ENCODE measurements around the gene TGIF2LY.
"Not testable (repeated sequence)": the region's sequence is repeated elsewhere in the genome, so short reads cannot be mapped to it uniquely, and the experiment has no call there.

The TGIF2LY gene

DNA sequence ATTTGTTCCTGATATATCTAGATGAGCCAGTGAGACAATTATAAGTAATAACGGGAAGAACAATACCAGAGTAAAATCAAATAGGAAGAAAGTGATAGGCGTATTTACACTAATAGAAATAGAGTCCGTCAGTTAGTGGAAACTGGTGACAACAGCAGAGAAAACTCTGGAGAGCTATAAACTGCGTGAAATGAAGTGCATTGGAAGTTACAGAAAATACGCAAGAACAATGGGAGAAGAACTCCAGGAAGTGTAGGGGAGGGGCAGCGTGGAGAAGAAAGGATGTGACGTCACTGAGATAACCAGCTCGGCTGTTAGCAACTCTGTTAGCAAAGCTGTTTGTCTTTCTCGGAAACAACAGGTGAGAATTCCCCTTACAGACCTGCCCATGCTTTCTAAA, at the start of gene TGIF2LY:
TGIF2LY (plus strand) TSS at position 301 of the 400 bp plus-strand sequence. CDS start 178 bp downstream, outside the sequence.
- H3K27me3 ChIP-seq (ENCODE audit: control insufficient read depth in 5 of 5, insufficient read depth in 4 of 5, low read length in 5 of 5); H3K4me3 ChIP-seq (ENCODE audit: low read depth in 1 of 5, low read length in 5 of 5); H3K4me1 ChIP-seq (ENCODE audit: control insufficient read depth in 5 of 5, insufficient read depth in 5 of 5, low read length in 5 of 5); H3K9ac ChIP-seq (ENCODE audit: low read length in 5 of 5); H3K36me3 ChIP-seq (ENCODE audit: control insufficient read depth in 5 of 5, insufficient read depth in 5 of 5, low read length in 5 of 5); H3K27ac ChIP-seq (ENCODE audit: low read depth, low read length); H3K9me3 ChIP-seq (ENCODE audit: control insufficient read depth in 5 of 5, low read length in 5 of 5): not testable (repeated sequence)
